Measurements from ENCODE around the gene KANTR. TPM values are rescaled to one million over a fixed set of nuclear protein-coding genes. Genes with fewer than 3 reads are reported as not detected.

The KANTR gene
- total RNA-seq, 1 experiment from 2014 or later, result 6.8 TPM

DNA sequence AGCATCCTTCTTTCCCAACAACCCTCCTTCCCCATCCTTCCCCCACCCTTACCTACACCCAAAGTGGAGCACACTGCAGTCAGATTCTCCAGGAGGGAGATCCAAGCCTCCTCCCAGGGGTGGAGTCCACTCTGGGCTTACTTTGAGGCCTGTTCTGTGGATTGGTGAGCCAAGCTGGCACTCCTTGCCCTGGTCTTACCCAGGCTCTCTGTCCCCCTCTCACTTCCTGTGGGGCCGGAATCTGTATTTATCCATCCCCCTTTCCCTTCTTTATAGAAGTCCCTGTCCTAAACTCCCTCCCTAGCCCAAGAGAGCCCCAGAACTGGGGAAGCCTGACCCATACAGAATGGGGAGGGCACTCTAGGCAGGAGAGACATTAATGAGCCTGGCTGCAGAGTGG, 15.0 kb upstream of the KANTR start:
- BruUV-seq (replicated peaks), result no TSS peak
- Histone ChIP-seq H3K27me3 (ENCODE audit: control insufficient read depth, insufficient read depth, low read length) (no peaks in the 10 kb centered on the region), H3K9me3 (ENCODE audit: control insufficient read depth, insufficient read depth, low read depth, low read length) (no peaks in the 10 kb centered on the region), H3K4me1 (ENCODE audit: control insufficient read depth, insufficient read depth, low read length) (no peaks in the 10 kb centered on the region; the same call in none of the 2 replicates), H3K4me3 (ENCODE audit: low read depth in 2 of 2, low read length in 2 of 2) (no peak overlapping the region), H3K36me3 (ENCODE audit: control insufficient read depth, insufficient read depth, low read length) (no peaks in the 10 kb centered on the region), H3K27ac (ENCODE audit: low read length) (no peak overlapping the region)
- CTCF ChIA-PET, result no interaction called here
- in situ Hi-C loops (cut with HindIII; ENCODE audit: low pct_unique_long_range_greater_than_20kb, low sequenced_read_pairs) (no loop called here), intact Hi-C loops (cut with micrococcal nuclease; ENCODE audit: unreplicated experiment) (no loop called here)
- TF ChIP-seq, protein P1, sequence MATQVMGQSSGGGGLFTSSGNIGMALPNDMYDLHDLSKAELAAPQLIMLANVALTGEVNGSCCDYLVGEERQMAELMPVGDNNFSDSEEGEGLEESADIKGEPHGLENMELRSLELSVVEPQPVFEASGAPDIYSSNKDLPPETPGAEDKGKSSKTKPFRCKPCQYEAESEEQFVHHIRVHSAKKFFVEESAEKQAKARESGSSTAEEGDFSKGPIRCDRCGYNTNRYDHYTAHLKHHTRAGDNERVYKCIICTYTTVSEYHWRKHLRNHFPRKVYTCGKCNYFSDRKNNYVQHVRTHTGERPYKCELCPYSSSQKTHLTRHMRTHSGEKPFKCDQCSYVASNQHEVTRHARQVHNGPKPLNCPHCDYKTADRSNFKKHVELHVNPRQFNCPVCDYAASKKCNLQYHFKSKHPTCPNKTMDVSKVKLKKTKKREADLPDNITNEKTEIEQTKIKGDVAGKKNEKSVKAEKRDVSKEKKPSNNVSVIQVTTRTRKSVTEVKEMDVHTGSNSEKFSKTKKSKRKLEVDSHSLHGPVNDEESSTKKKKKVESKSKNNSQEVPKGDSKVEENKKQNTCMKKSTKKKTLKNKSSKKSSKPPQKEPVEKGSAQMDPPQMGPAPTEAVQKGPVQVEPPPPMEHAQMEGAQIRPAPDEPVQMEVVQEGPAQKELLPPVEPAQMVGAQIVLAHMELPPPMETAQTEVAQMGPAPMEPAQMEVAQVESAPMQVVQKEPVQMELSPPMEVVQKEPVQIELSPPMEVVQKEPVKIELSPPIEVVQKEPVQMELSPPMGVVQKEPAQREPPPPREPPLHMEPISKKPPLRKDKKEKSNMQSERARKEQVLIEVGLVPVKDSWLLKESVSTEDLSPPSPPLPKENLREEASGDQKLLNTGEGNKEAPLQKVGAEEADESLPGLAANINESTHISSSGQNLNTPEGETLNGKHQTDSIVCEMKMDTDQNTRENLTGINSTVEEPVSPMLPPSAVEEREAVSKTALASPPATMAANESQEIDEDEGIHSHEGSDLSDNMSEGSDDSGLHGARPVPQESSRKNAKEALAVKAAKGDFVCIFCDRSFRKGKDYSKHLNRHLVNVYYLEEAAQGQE (IDR thresholded peaks at IDR 0.05; ENCODE audit: insufficient read depth in 1 of 2, low read depth in 2 of 2, low read length in 1 of 2), result no peak
- TF ChIP-seq, protein P2, sequence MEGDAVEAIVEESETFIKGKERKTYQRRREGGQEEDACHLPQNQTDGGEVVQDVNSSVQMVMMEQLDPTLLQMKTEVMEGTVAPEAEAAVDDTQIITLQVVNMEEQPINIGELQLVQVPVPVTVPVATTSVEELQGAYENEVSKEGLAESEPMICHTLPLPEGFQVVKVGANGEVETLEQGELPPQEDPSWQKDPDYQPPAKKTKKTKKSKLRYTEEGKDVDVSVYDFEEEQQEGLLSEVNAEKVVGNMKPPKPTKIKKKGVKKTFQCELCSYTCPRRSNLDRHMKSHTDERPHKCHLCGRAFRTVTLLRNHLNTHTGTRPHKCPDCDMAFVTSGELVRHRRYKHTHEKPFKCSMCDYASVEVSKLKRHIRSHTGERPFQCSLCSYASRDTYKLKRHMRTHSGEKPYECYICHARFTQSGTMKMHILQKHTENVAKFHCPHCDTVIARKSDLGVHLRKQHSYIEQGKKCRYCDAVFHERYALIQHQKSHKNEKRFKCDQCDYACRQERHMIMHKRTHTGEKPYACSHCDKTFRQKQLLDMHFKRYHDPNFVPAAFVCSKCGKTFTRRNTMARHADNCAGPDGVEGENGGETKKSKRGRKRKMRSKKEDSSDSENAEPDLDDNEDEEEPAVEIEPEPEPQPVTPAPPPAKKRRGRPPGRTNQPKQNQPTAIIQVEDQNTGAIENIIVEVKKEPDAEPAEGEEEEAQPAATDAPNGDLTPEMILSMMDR (IDR thresholded peaks at IDR 0.05), result no peak
- POLR2A ChIA-PET, result interaction anchor here (0.6 kb wide), 1 partner anchor 264 kb away, joined by 4 read pairs; no protein-coding TSS in a partner anchor
- ATAC-seq (no peak), DNase-seq (ENCODE audit: low read depth, low spot score) (no peak)

DNA sequence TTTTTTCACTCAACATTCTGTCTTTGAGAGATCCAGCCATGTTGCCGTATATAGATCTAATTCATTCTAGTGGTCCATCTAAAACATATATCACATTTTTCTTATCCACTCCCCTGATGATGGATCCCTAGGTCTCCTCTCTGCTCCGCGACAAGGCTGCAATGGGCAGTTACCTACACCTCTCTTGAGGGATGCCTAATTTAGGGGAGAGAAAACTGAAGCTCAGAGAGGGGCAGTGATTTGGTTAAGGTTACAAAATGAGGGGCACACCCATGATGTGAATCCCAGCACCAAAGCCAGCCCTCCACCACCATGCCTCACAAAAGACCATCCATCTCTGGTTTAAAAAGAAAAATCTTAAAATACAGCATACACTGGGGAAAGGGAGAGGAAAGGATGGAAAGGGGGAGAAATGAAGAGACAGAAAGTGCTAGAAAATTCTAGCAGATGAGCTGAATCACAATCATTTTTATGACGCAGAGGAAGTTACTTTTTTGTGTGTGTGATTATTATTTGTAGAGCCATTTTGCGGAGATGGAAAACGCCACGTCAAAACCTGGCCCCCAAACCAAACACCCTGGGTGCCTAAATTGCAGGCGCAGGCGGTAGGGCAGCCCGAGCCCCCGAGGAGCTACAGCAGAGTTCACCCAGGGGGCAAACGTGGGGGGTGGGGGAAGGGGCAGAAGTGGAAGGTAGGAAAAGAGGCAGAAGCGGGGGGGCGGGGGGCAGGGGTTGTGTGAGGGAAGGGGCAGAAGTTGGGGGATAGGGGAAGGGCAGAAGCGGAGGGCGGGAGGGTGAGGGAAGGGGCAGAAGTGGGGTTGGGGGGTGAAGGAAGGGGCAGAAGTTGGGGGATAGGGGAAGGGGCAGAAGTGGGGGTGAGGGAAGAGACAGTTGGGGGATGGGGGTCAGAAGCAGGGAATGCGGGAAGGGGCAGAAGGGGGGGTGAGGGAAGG, 13.0 kb upstream of the KANTR start:
- peak overlapping the region; percentile 68; the same call in 1 of the 2 replicates for H3K27ac ChIP-seq (ENCODE audit: low read length)
- POLR2A ChIA-PET, result no interaction called here
- intact Hi-C loops (cut with micrococcal nuclease; ENCODE audit: unreplicated experiment), result no loop called here

More for the DNA sequence above, 13.0 kb upstream of the KANTR start:
- Histone ChIP-seq H3K4me1 (ENCODE audit: control insufficient read depth, insufficient read depth, low read length) (no peaks in the 10 kb centered on the region; the same call in none of the 2 replicates), H3K36me3 (ENCODE audit: control insufficient read depth, insufficient read depth, low read length) (no peaks in the 10 kb centered on the region), H3K27me3 (ENCODE audit: control insufficient read depth, insufficient read depth, low read length) (no peaks in the 10 kb centered on the region), H3K4me3 (ENCODE audit: low read depth in 2 of 2, low read length in 2 of 2) (no peak overlapping the region), H3K9me3 (ENCODE audit: control insufficient read depth, insufficient read depth, low read depth, low read length) (no peaks in the 10 kb centered on the region)
- no peak for DNase-seq (ENCODE audit: low read depth, low spot score)
- CTCF ChIA-PET, result interaction anchor here (0.6 kb wide), 1 partner anchor 86 kb away, joined by 10 read pairs; no protein-coding TSS in a partner anchor
- in situ Hi-C loops (cut with HindIII; ENCODE audit: low pct_unique_long_range_greater_than_20kb, low sequenced_read_pairs), result no loop called here
- no peak for ATAC-seq
- TF ChIP-seq SIN3A (IDR thresholded peaks at IDR 0.05; ENCODE audit: borderline replicate concordance, insufficient read depth, low read depth, low read length) (no peak), TCF7L2 (IDR thresholded peaks at IDR 0.05; ENCODE audit: low read depth, low read length) (no peak), POLR2AphosphoS5 (IDR thresholded peaks at IDR 0.05; ENCODE audit: low read depth, low read length) (no peak)
- TF ChIP-seq, protein P2 (IDR thresholded peaks at IDR 0.05), result no peak
- TF ChIP-seq, protein P1 (IDR thresholded peaks at IDR 0.05; ENCODE audit: insufficient read depth in 1 of 2, low read depth in 2 of 2, low read length in 1 of 2), result no peak
- no TSS peak for BruUV-seq (replicated peaks)
